ENCODE measurements around the gene SRPK2. TPM values are rescaled to one million over a fixed set of nuclear protein-coding genes. Genes with fewer than 3 reads are reported as not detected.

SRPK2 gene
- total and polyA plus RNA-seq, 2 donors (not counting 1 experiment from before 2014, with no cell fraction given): 15.2 to 108 TPM

GRCh38 chr7:105402221-105403095, 13.7 kb upstream of the SRPK2 start:
- TF ChIP-seq EZH2 (IDR thresholded peaks at IDR 0.05; ENCODE audit: borderline replicate concordance, insufficient read depth, low read depth, low read length, poor library complexity, severe bottlenecking): no peak
- TF ChIP-seq, protein P1, sequence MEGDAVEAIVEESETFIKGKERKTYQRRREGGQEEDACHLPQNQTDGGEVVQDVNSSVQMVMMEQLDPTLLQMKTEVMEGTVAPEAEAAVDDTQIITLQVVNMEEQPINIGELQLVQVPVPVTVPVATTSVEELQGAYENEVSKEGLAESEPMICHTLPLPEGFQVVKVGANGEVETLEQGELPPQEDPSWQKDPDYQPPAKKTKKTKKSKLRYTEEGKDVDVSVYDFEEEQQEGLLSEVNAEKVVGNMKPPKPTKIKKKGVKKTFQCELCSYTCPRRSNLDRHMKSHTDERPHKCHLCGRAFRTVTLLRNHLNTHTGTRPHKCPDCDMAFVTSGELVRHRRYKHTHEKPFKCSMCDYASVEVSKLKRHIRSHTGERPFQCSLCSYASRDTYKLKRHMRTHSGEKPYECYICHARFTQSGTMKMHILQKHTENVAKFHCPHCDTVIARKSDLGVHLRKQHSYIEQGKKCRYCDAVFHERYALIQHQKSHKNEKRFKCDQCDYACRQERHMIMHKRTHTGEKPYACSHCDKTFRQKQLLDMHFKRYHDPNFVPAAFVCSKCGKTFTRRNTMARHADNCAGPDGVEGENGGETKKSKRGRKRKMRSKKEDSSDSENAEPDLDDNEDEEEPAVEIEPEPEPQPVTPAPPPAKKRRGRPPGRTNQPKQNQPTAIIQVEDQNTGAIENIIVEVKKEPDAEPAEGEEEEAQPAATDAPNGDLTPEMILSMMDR (IDR thresholded peaks at IDR 0.05): no peak
- Histone ChIP-seq H3K4me1 (ENCODE audit: control insufficient read depth in 2 of 2, insufficient read depth in 2 of 2, low read length in 2 of 2) (no peaks in the 10 kb centered on the region), H3K4me2 (replicated peaks; ENCODE audit: low read depth, low read length, poor library complexity, severe bottlenecking) (no peak overlapping the region), H3K4me3 (ENCODE audit: control extremely low read depth in 1 of 5, extremely low read depth in 1 of 5, insufficient read depth in 1 of 5, low read depth in 2 of 5, low read length in 4 of 5) (no peak overlapping the region), H3K9me3 (ENCODE audit: control extremely low read depth in 1 of 3, control insufficient read depth in 2 of 3, insufficient read depth in 1 of 3, low read length in 2 of 3) (no peaks in the 10 kb centered on the region), H3K79me2 (ENCODE audit: control insufficient read depth, insufficient read depth, low read length) (no peaks in the 10 kb centered on the region), H4K20me1 (ENCODE audit: control insufficient read depth, insufficient read depth, low read length, poor library complexity, severe bottlenecking) (no peaks in the 10 kb centered on the region), H3K27ac (ENCODE audit: low read length in 2 of 2) (no peak overlapping the region), H3K27me3 (replicated peaks in 1 of 4; ENCODE audit: control extremely low read depth in 1 of 4, control insufficient read depth in 3 of 4, insufficient read depth in 4 of 4, low read length in 3 of 4) (no peaks in the 10 kb centered on the region), H3K9ac (ENCODE audit: low read length) (no peak overlapping the region), H3K36me3 (replicated peaks in 1 of 2; ENCODE audit: control extremely low read depth in 1 of 2, control insufficient read depth in 1 of 2, extremely low read depth in 1 of 2, insufficient read depth in 2 of 2, low read length in 1 of 2) (no peaks in the 10 kb centered on the region), H2AFZ (ENCODE audit: insufficient read depth, low read depth, low read length, poor library complexity, severe bottlenecking) (no peak overlapping the region)
- no peak for ATAC-seq (ENCODE audit: low read depth)
- H3K9me3 Mint-ChIP-seq (ENCODE audit: insufficient read depth): no peaks in the 10 kb centered on the region
- 100% methylated on average over 7 of the region's 18 CpGs for WGBS (ENCODE audit: insufficient coverage)
- no peak for DNase-seq
- H3K4me3 Mint-ChIP-seq: no peak overlapping the region
- H3K4me1 Mint-ChIP-seq: no peaks in the 10 kb centered on the region
- H3K27me3 Mint-ChIP-seq: no peaks in the 10 kb centered on the region
- POLR2A ChIA-PET: no interaction called here
- intact Hi-C loops (cut with micrococcal nuclease): no loop called here
- H3K27ac Mint-ChIP-seq: no peak overlapping the region
- CTCF ChIA-PET: interaction anchor here (1.2 to 1.6 kb wide), 2 partner anchors 13 to 85 kb away, joined by 3 read pairs; no protein-coding TSS in a partner anchor
